Panc1 (cell line): ENCODE measurements around the gene LRP1B. TPM values are rescaled to one million over a fixed set of nuclear protein-coding genes. Genes with fewer than 3 reads are reported as not detected.

ENCODE experiments used
- ATAC-seq: fragments of 200-7000 bp; cut with Tn5 transposase; 2 replicates; pipeline ENCODE4 v1.9.1; 2020; ENCODE audit warnings: mild to moderate bottlenecking, moderate library complexity
- BruUV-seq: library from RNA; stranded (reverse); fragments of 400-500 nt; replicated peaks from 2 replicates; lab custom pipeline; 2021; lab: Mats Ljungman, UMichigan
- CTCF ChIA-PET: fragments of 300-600 bp; sonication (Branson Sonifier 250); formaldehyde crosslinking; loops from one replicate; lab custom pipeline; 2022; ENCODE audit warnings: antibody characterized with exemption; lab: Charles Lee
- POLR2A ChIA-PET: fragments of 300-600 bp; sonication (Branson Sonifier 250); formaldehyde crosslinking; loops from one replicate; lab custom pipeline; 2022; ENCODE audit warnings: antibody characterized with exemption; lab: Charles Lee
- DNase-seq: peaks from one replicate; pipeline ENCODE4 v3.0.0-alpha.2; 2010; ENCODE audit warnings: low read depth, low spot score
- H3K27ac ChIP-seq: 2 replicates; pipeline ENCODE4 v1.5.1; 2011; ENCODE audit warnings: mild to moderate bottlenecking, low read length, inconsistent platforms
- H3K27me3 ChIP-seq: fragments of 200-500 bp; sonication (Bioruptor generic); 2 replicates; pipeline ENCODE4 v1.6.0; 2014; ENCODE audit warnings: low read length, inconsistent platforms; ENCODE audit not compliant: control insufficient read depth, insufficient read depth
- H3K36me3 ChIP-seq: fragments of 200-500 bp; sonication (Bioruptor generic); 2 replicates; pipeline ENCODE4 v1.5.1; 2014; ENCODE audit warnings: inconsistent platforms, mild to moderate bottlenecking, low read length, moderate library complexity; ENCODE audit not compliant: control insufficient read depth, insufficient read depth
- H3K4me1 ChIP-seq: 2 replicates; pipeline ENCODE4 v1.5.1; 2011; ENCODE audit warnings: inconsistent platforms, mild to moderate bottlenecking, low read length, moderate library complexity; ENCODE audit not compliant: control insufficient read depth, insufficient read depth
- H3K4me3 ChIP-seq, 2 experiments: 2 replicates each; pipeline ENCODE4 v1.5.1; 2011 to 2012; ENCODE audit warnings: low read depth in 2 of 2, low read length in 2 of 2, mild to moderate bottlenecking in 2 of 2, inconsistent platforms in 1 of 2, moderate library complexity in 1 of 2
- H3K9me3 ChIP-seq: fragments of 200-500 bp; sonication (Bioruptor generic); 2 replicates; pipeline ENCODE4 v1.5.1; 2014; ENCODE audit warnings: low read depth, mild to moderate bottlenecking, inconsistent platforms, low read length, moderate library complexity; ENCODE audit not compliant: control insufficient read depth, insufficient read depth
- CTCF ChIP-seq: fragments of 450-650 bp; IDR thresholded peaks from 2 replicates; pipeline ENCODE4 v1.5.1; 2017; ENCODE audit warnings: mild to moderate bottlenecking
- POLR2AphosphoS5 ChIP-seq: IDR thresholded peaks from 2 replicates; pipeline ENCODE4 v1.6.1; 2012; ENCODE audit warnings: mild to moderate bottlenecking, low read depth, low read length, moderate library complexity
- REST ChIP-seq, 2 experiments: IDR thresholded peaks; 2 replicates each; pipeline ENCODE4 v1.6.1; 2011 to 2012; ENCODE audit warnings: low read depth in 2 of 2, control low read depth in 1 of 2, low read length in 1 of 2, mild to moderate bottlenecking in 1 of 2, moderate library complexity in 1 of 2; ENCODE audit not compliant: insufficient read depth in 1 of 2
- SIN3A ChIP-seq: IDR thresholded peaks from 2 replicates; pipeline ENCODE4 v1.6.1; 2012; ENCODE audit warnings: low read depth, mild to moderate bottlenecking, low read length, moderate library complexity, borderline replicate concordance; ENCODE audit not compliant: insufficient read depth
- TCF7L2 ChIP-seq: IDR thresholded peaks from 2 replicates; pipeline ENCODE4 v1.6.1; 2011; ENCODE audit warnings: mild to moderate bottlenecking, low read depth, low read length, inconsistent platforms
- in situ Hi-C: cut with HindIII; loops from 2 replicates; pipeline ENCODE4 v1.10.0; 2016; ENCODE audit warnings: low sequenced_read_pairs, low pct_unique_long_range_greater_than_20kb
- intact Hi-C: fragments of 100-400 bp; cut with micrococcal nuclease; formaldehyde crosslinking; loops from one replicate; pipeline ENCODE4 v1.10.0; 2022; ENCODE audit not compliant: unreplicated experiment
- total RNA-seq: library from RNA; stranded (reverse); gene quantifications from one replicate; pipeline ENCODE4 v1.2.1, GENCODE V29; 2021; ENCODE audit not compliant: unreplicated experiment

Gene LRP1B
- total RNA-seq, 1 experiment from 2014 or later = 0.54 TPM

GRCh38 chr2:141020346-141020745 lies 1110.5 kb downstream of the LRP1B start:
- POLR2A ChIA-PET = no interaction called here
- Histone ChIP-seq H3K4me1 (no peaks in the 10 kb centered on the region), H3K27me3 (no peaks in the 10 kb centered on the region), H3K9me3 (no peaks in the 10 kb centered on the region), H3K36me3 (no peaks in the 10 kb centered on the region), H3K4me3 (no peak overlapping the region), H3K27ac (no peak overlapping the region)
- intact Hi-C loops (no loop called here), in situ Hi-C loops (no loop called here)
- CTCF ChIA-PET = no interaction called here
- ATAC-seq (no peak), DNase-seq (no peak)
- BruUV-seq = no TSS peak
- TF ChIP-seq TCF7L2 (no peak), REST (IDR thresholded peaks at IDR 0.05; ENCODE audit: insufficient read depth in 1 of 2, low read depth in 2 of 2, low read length in 1 of 2) (no peak), SIN3A (no peak), CTCF (no peak), POLR2AphosphoS5 (no peak)

- intact Hi-C loops = no loop called here
- ATAC-seq = no peak
- TF ChIP-seq SIN3A = no peak
- no peak for TF ChIP-seq REST (IDR thresholded peaks at IDR 0.05; ENCODE audit: insufficient read depth in 1 of 2, low read depth in 2 of 2, low read length in 1 of 2)
- TF ChIP-seq CTCF = no peak
- TF ChIP-seq POLR2AphosphoS5 = no peak
- no peak for TF ChIP-seq TCF7L2
Measured at GRCh38 chr2:141015341-141016047, 1115.3 kb downstream of the LRP1B start.

More at GRCh38 chr2:141015341-141016047, 1115.3 kb downstream of the LRP1B start:
- Histone ChIP-seq H3K27me3 (no peaks in the 10 kb centered on the region), H3K4me3 (no peak overlapping the region), H3K36me3 (no peaks in the 10 kb centered on the region), H3K9me3 (no peaks in the 10 kb centered on the region), H3K27ac (no peak overlapping the region), H3K4me1 (no peaks in the 10 kb centered on the region)
- in situ Hi-C loops = no loop called here
- no TSS peak for BruUV-seq
- DNase-seq = no peak
- CTCF ChIA-PET = no interaction called here
- POLR2A ChIA-PET = no interaction called here
